GM19238 (cell line): ENCODE data around the gene PLPP1.

ENCODE experiments used
- DNase-seq: peaks from one replicate; pipeline ENCODE4 v3.0.0; 2011; ENCODE audit warnings: low spot score; ENCODE audit not compliant: insufficient read length

The PLPP1 gene

DNA sequence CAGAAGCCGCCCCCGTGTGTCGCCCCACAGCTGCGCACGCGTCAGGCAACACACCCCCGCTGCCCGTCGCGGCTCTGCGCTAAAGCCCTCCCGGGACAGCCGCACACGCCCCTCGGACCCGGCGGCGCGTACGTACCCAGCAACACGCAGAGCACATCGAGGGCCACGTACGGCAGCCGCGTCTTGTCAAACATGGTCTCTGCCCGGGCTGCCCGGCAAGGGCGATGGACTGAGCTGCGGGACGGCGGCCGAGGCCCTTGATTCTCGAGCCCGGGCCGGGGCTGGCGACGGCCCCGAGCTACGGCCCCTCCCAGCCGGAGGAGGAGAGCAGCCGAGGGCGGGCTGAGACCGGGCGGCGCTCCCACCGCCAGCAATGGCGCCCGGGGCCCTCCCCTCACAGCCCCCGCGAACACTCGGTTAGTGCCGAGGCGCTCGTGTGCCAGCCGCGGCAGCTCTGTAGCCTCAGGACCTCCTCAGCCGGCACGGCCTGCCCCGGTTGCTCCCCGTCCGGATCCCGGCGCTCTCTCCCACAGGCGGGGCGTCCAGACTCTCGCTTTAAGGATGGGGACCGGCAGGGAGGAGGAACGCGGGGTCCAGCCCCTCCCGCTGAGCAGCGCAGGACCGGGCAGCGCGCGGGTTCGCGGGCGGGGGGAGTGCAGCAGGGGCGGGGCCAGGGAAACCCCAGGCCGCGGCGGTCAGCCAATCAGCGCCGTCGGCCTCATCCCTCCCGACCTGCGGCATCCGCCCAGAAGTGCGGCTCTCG lies at the start of gene PLPP1:
TSS of gene PLPP1 (minus strand) at position 529 of the 763 bp plus-strand sequence. CDS start at position 194, 335 bp downstream.
- peak; percentile 76 for DNase-seq

GRCh38 chr5:55583578-55583977 lies 48.8 kb upstream of the PLPP1 start:
- DNase-seq = no peak

DNA sequence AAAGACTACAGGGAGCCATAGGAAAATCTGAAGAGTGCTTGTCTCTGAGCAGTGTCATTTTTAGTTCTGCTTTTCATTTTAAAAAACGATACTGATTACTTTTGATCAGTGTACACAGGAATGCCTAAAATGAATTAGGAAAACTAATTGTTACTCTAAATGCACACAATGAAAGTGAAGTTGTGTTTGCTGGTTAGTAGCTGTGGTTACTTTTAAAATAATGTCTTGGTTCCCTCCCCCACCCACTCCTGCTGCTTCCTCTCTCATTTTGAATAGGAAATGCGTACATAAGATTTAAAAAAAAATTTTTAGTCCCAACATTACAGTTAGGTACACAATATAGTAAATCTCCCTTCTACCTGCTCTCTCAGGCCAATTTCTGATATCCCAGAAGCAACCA lies 47.5 kb upstream of the PLPP1 start:
- no peak for DNase-seq

GRCh38 chr5:55580042-55580441 lies 45.3 kb upstream of the PLPP1 start:
- DNase-seq = no peak

- DNase-seq = no peak
Measured at GRCh38 chr5:55578771-55579170, 44.0 kb upstream of the PLPP1 start.

GRCh38 chr5:55577353-55578060 lies 42.7 kb upstream of the PLPP1 start:
- DNase-seq = no peak

- no peak for DNase-seq
Measured at GRCh38 chr5:55576661-55577060, 41.9 kb upstream of the PLPP1 start.

DNA sequence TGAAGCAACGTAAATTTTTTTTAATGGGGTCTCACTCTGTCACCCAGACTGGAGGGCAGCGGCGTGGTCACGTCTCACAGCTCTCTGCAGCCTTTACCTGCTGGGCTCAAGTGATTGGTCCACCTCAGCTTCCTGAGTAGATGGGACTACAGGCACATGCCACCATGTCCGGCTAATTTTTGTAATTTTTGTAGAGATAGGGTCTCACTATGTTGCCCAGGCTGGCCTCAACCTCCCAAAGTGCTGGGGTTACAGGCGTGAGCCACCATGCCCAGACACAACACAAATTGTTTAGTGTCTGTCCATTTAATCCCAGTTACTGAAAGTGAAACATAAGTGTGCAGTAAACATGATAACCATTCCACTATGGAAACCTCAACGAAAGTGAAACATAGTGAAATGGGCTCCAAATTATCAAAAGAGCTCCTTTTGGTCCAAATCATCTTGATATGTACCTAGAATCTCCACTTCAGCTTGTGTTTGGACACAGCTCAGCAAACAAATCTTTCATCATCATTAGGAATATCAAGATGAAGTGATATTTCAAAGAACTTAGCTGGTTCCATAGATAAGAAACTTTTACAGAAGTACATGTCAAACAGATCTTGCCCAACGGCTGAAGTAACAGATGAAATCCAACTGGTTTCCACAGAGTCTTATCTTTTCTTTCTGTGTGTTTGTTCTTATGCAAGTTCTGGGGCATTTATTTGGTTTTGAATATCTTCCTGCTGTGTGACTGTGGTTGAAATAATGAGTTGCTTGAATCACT lies 41.2 kb upstream of the PLPP1 start:
- no peak for DNase-seq

DNA sequence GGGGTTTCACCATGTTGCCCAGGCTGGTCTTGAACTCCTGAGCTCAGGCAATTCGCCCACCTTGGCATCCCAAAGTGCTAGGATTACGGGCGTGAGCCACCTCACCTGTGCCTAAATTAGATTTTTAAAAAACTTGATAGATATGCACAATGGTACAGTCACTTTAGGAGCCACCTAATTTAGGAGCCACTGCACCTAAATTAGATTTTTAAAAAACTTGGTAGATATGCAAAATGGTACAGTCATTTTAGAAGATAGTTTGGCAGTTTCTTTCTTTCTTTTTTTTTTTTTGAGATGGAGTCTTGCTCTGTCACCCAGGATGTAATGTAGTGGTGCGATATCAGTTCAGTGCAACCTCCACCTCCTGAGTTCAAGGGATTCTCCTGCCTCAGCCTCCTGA lies 37.8 kb upstream of the PLPP1 start:
- no peak for DNase-seq

DNA sequence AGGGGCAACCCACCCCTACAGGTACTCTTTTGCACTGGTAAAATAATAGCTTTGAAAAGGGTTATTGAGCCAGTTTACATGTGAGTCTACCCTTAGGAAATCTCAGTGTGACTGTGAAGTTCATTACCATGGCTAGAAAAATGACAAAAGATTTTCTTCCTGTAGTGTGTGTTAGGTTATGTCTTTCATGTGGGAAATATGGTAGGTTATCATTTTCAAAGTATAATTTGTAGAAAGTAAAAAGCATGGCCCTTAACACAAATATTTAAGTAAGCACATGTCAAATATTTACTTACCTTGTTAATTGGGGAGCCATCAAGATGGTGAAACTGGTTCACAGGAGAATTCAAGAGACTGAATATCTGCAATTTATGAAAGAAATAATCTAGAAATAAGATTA lies 37.3 kb upstream of the PLPP1 start:
- no peak for DNase-seq

DNA sequence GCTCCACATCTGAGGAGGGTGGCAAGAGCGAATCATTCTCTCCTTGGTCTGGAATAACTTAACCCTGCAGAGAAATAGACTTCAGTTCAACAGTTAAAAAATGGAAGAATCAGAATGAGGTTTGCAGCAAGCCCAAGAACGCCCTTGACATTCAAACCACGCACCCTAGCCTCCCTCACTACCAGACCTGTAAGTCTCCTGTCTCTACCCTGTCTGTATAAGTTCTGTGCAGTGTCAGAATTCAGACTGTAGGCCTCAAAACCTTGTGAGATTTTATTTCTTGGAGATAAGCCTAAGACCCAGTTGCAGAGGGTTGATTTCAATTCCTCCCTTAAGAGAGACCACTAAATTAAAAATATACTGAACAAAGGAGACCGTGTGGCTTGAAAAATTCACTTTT lies 35.8 kb upstream of the PLPP1 start:
- no peak for DNase-seq

- DNase-seq = no peak
Measured at GRCh38 chr5:55570026-55570425, 35.3 kb upstream of the PLPP1 start.

- no peak for DNase-seq
Measured at GRCh38 chr5:55569513-55569865, 34.7 kb upstream of the PLPP1 start.

- DNase-seq = no peak
Measured at GRCh38 chr5:55568654-55569512, 34.1 kb upstream of the PLPP1 start.

- no peak for DNase-seq
Measured at GRCh38 chr5:55564721-55565120, 30.0 kb upstream of the PLPP1 start.

GRCh38 chr5:55558484-55558883 lies 23.7 kb upstream of the PLPP1 start:
- no peak for DNase-seq

DNA sequence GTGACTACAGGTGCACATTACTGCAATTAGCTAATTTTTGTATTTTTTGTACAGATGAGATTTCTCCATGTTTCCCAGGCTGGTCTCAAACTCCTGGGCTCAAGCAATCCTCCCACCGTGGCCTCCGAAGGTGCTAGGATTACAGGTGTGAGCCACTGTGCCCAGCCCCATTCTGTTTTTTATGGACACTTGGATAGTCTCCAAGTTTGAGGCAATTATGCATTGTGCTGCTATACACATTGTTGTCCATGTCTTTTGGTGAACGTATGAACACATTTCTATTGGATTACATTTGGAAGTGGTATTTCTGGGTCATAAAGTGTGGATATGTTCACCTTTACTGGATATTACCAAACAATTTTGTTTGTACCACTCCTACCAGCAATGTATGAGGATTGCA lies 22.4 kb upstream of the PLPP1 start:
- DNase-seq = no peak

DNA sequence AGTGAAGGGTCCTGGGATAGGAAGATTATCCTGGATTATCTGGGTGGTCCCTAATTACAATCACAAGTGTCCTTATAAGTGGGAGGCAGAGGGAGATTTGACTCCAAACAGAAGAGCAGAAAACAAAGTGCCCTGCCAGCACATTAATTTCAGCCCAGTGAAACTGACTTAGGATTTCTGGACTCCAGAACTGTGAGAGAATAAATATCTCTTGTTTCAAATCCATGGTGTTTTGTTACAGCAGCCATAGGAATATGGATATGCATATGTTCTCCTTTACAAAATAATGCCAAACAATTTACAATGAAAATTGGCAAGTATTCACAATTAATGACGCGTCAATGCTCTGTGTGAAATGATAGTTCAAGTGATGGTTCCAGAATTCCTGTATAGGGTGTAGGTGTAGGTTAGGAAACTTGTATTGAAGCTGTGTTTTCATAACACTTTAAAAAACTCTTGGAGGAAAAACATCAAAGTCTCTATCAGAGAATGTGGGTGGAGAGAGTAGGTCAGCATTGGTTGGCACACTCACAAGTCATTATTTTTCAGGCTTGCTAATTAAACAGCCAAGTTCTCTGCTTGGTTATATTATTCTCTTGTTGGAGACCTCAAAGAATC lies 19.9 kb upstream of the PLPP1 start:
- no peak for DNase-seq

DNA sequence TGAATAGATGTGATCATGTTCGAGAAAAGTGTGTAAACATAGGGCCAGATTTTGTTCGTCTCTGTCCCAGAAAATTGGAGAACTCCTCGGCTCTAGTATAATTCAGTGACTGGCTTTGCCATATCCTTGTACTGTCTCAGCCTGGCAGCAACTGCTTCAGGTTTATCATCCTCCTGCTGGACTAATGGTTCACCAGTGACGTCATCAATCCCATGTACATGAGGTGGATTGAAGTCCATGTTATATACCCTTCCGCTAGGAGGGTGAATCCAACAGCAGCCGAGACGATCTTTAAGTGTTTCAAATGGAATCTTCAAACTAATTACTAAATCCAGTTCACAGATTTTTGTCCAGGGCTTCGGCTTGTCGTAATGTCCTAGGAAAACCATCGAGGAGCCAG lies 17.1 kb upstream of the PLPP1 start:
- no peak for DNase-seq

GRCh38 chr5:55551358-55551757 lies 16.6 kb upstream of the PLPP1 start:
- DNase-seq = no peak

GRCh38 chr5:55547781-55548180 lies 13.0 kb upstream of the PLPP1 start:
- no peak for DNase-seq
